Endothelial cell of umbilical vein (primary cell): ENCODE data around the gene SLC39A11. TPM values are rescaled to one million over a fixed set of nuclear protein-coding genes. Genes with fewer than 3 reads are reported as not detected.

Experiments
- BruUV-seq: library from RNA; stranded (reverse); fragments of 400-500 nt; replicated peaks from 2 replicates; lab custom pipeline; 2021; lab: Mats Ljungman, UMichigan
- CTCF ChIA-PET: fragments of 300-600, 350-600 bp; sonication (Branson Sonifier 250); formaldehyde crosslinking; loops from one replicate; lab custom pipeline; 2021; ENCODE audit warnings: antibody characterized with exemption, inconsistent platforms; lab: Charles Lee
- POLR2A ChIA-PET: fragments of 300-600, 350-600 bp; sonication (Branson Sonifier 250); formaldehyde crosslinking; loops from one replicate; lab custom pipeline; 2021; ENCODE audit warnings: antibody characterized with exemption, inconsistent platforms; lab: Charles Lee
- DNase-seq: peaks from one replicate; pipeline ENCODE4 v3.0.0-alpha.2; 2011; ENCODE audit warnings: low read depth, low spot score
- FAIRE-seq: peaks from 2 replicates; lab custom pipeline; 2011; peaks lifted over from hg19 to GRCh38; lab: Jason Lieb, UNC
- H2AFZ ChIP-seq: 2 replicates; pipeline ENCODE4 v1.6.0; 2012; ENCODE audit warnings: low read depth, low read length, control low read depth, inconsistent platforms
- H3K27ac ChIP-seq: 2 replicates; pipeline ENCODE4 v1.5.1; 2011; ENCODE audit warnings: low read depth, mild to moderate bottlenecking, control low read depth, low read length, moderate library complexity; ENCODE audit not compliant: insufficient read depth
- H3K27me3 ChIP-seq, 2 experiments: 2 replicates each; pipeline versions ENCODE4 v1.6.0 to v1.6.1; 2011; ENCODE audit warnings: low read length in 2 of 2, mixed read lengths in 1 of 2; ENCODE audit not compliant: control insufficient read depth in 2 of 2, insufficient read depth in 2 of 2
- H3K36me3 ChIP-seq, 2 experiments: 2 replicates in 1 of 2; 3 replicates in 1 of 2; pipeline ENCODE4 v1.5.1; 2011; ENCODE audit warnings: low read length in 2 of 2, mild to moderate bottlenecking in 1 of 2, moderate library complexity in 1 of 2; ENCODE audit not compliant: control insufficient read depth in 2 of 2, insufficient read depth in 2 of 2; ENCODE audit errors: extremely low read depth in 1 of 2
- H3K4me1 ChIP-seq: 3 replicates; pipeline ENCODE4 v1.5.1; 2011; ENCODE audit warnings: mild to moderate bottlenecking, low read length; ENCODE audit not compliant: control insufficient read depth, insufficient read depth; ENCODE audit errors: extremely low read depth
- H3K4me2 ChIP-seq: 2 replicates; pipeline ENCODE4 v1.6.1; 2011; ENCODE audit warnings: low read length, control low read depth, mixed read lengths; ENCODE audit not compliant: insufficient read depth
- H3K4me3 ChIP-seq, 3 experiments: fragments of 200-600 bp in 1 of 3; sonication (generic), shearing (Covaris generic) in 1 of 3; replicated peaks in 1 of 3; 2 replicates each; pipeline ENCODE4 v1.5.1; 2011 to 2016; ENCODE audit warnings: control low read depth in 3 of 3, low read length in 3 of 3, mild to moderate bottlenecking in 2 of 3, inconsistent platforms in 1 of 3, low read depth in 1 of 3, moderate library complexity in 1 of 3; ENCODE audit not compliant: insufficient read depth in 1 of 3
- H3K79me2 ChIP-seq: 2 replicates; pipeline ENCODE4 v1.6.0; 2012; ENCODE audit warnings: low read length, inconsistent platforms; ENCODE audit not compliant: control insufficient read depth, insufficient read depth
- H3K9ac ChIP-seq: replicated peaks from 2 replicates; pipeline ENCODE3; 2011; ENCODE audit warnings: low read length, control low read depth; ENCODE audit not compliant: insufficient read depth; ENCODE audit errors: extremely low read depth
- H3K9me1 ChIP-seq: replicated peaks from 3 replicates; pipeline ENCODE4 v1.6.0; 2011; ENCODE audit warnings: mild to moderate bottlenecking, low read length; ENCODE audit not compliant: control insufficient read depth, insufficient read depth; ENCODE audit errors: extremely low read depth
- H3K9me3 ChIP-seq: replicated peaks from 2 replicates; pipeline ENCODE4 v1.5.1; 2012; ENCODE audit warnings: low read length, inconsistent platforms; ENCODE audit not compliant: control insufficient read depth, insufficient read depth
- H4K20me1 ChIP-seq: replicated peaks from 2 replicates; pipeline ENCODE3; 2011; ENCODE audit warnings: mild to moderate bottlenecking, low read length; ENCODE audit not compliant: control insufficient read depth, insufficient read depth; ENCODE audit errors: extremely low read depth
- CTCF ChIP-seq, 2 donors: IDR thresholded peaks; 1 replicate in 1 of 2; 2 replicates in 1 of 2; pipeline ENCODE4 v1.5.1; 2011; ENCODE audit warnings: low read length in 2 of 2, mild to moderate bottlenecking in 2 of 2, moderate library complexity in 2 of 2, control low read depth in 1 of 2, inconsistent platforms in 1 of 2, low read depth in 1 of 2; ENCODE audit not compliant: insufficient read depth in 1 of 2; ENCODE audit errors: extremely low read depth in 1 of 2
- EZH2 ChIP-seq: IDR thresholded peaks from 2 replicates; pipeline ENCODE4 v1.6.1; 2012; ENCODE audit warnings: borderline replicate concordance, low read depth, mild to moderate bottlenecking, moderate library complexity, low read length, inconsistent platforms; ENCODE audit not compliant: severe bottlenecking
- FOS ChIP-seq: IDR thresholded peaks from 2 replicates; pipeline ENCODE4 v1.6.1; 2011; ENCODE audit warnings: mild to moderate bottlenecking, low read length, moderate library complexity, borderline replicate concordance; ENCODE audit not compliant: insufficient read depth
- GATA2 ChIP-seq: IDR thresholded peaks from 2 replicates; pipeline ENCODE4 v1.7.0; 2011; ENCODE audit warnings: low read depth, mild to moderate bottlenecking, moderate library complexity, mixed read lengths, low read length; ENCODE audit not compliant: insufficient read length, insufficient read depth
- JUN ChIP-seq: IDR thresholded peaks from 2 replicates; pipeline ENCODE4 v1.6.1; 2011; ENCODE audit warnings: borderline replicate concordance, low read depth; ENCODE audit not compliant: insufficient read length, insufficient read depth
- MAX ChIP-seq: IDR thresholded peaks from 2 replicates; pipeline ENCODE4 v1.6.1; 2011; ENCODE audit not compliant: insufficient read depth, insufficient read length
- MYC ChIP-seq: IDR thresholded peaks from one replicate; pipeline ENCODE4 v1.6.1; 2011; ENCODE audit warnings: mild to moderate bottlenecking, low read depth, low read length
- POLR2A ChIP-seq: IDR thresholded peaks from 2 replicates; pipeline ENCODE4 v1.6.1; 2012; ENCODE audit warnings: low read depth, mild to moderate bottlenecking, control low read depth, low read length
- POLR2AphosphoS5 ChIP-seq: IDR thresholded peaks from 2 replicates; pipeline ENCODE4 v1.6.1; 2012; ENCODE audit warnings: low read depth, mild to moderate bottlenecking, control low read depth, low read length, moderate library complexity; ENCODE audit not compliant: insufficient read depth
- dilution Hi-C: fragments of 300-500 bp; cut with MboI; formaldehyde crosslinking; loops from one replicate; pipeline ENCODE4 v1.15.0; 2019; ENCODE audit warnings: low sequenced_read_pairs; ENCODE audit not compliant: extremely low pct_ligation_motif_present
- intact Hi-C: fragments of 100-400 bp; cut with micrococcal nuclease; formaldehyde crosslinking; loops from one replicate; pipeline ENCODE4 v1.10.0; 2022
- polyA plus RNA-seq, 4 experiments: library from polyadenylated mRNA; depleted of rRNA in 3 of 4; stranded (reverse) in 3 of 4; unstranded in 1 of 4; fragments of >200 nt; gene quantifications; 2 replicates each; pipeline versions ENCODE4 v1.2.1 to v1.2.3, GENCODE V29; 2011 to 2012; ENCODE audit warnings: missing spikeins in 1 of 4
- total RNA-seq: library from RNA; stranded (reverse); gene quantifications from 2 replicates; pipeline ENCODE4 v1.2.3, GENCODE V29; 2021

Gene SLC39A11
- total and polyA plus RNA-seq, 2 donors (not counting 3 experiments of a cell fraction or from before 2014, with no cell fraction given) = 8.1 to 11.9 TPM

GRCh38 chr17:72616447-72616846 lies 476.0 kb downstream of the SLC39A11 start:
- dilution Hi-C loops = no loop called here
- Histone ChIP-seq H3K9me3 (no peaks in the 10 kb centered on the region), H3K79me2 (no peaks in the 10 kb centered on the region), H3K9ac (no peak overlapping the region), H3K27me3 (no peaks in the 10 kb centered on the region), H2AFZ (no peak overlapping the region), H3K27ac (no peak overlapping the region), H3K36me3 (no peaks in the 10 kb centered on the region), H3K9me1 (no peaks in the 10 kb centered on the region), H3K4me1 (no peaks in the 10 kb centered on the region), H3K4me2 (no peak overlapping the region), H3K4me3 (no peak overlapping the region), H4K20me1 (no peaks in the 10 kb centered on the region)
- FAIRE-seq (no peak), DNase-seq (no peak)
- intact Hi-C loops = no loop called here
- POLR2A ChIA-PET = no interaction called here
- CTCF ChIA-PET = no interaction called here
- BruUV-seq = no TSS peak
- TF ChIP-seq POLR2A = no peak
- no peak for TF ChIP-seq POLR2AphosphoS5
- TF ChIP-seq FOS = no peak
- TF ChIP-seq CTCF (IDR thresholded peaks at IDR 0.05; ENCODE audit: extremely low read depth in 1 of 2, insufficient read depth in 1 of 2, low read depth in 1 of 2, low read length in 2 of 2) = no peak
- no peak for TF ChIP-seq EZH2
- TF ChIP-seq MAX = no peak
- TF ChIP-seq MYC = no peak
- no peak for TF ChIP-seq GATA2
- no peak for TF ChIP-seq JUN
